Mesenteric fat pad (tissue), 1 donor: ENCODE measurements around the gene RPS14. TPM values are rescaled to one million over a fixed set of nuclear protein-coding genes. Genes with fewer than 3 reads are reported as not detected.

ENCODE experiments used
- DNase-seq: peaks from one replicate; pipeline ENCODE4 v3.0.0-alpha.2; 2020; ENCODE audit warnings: low spot score
- total RNA-seq: library from RNA; stranded (reverse); fragmentation: NEBNext Ultra II Directional; extraction: Animal tissue kit (Norgen Biotek cat#: 25700); gene quantifications from one replicate; pipeline ENCODE4 v1.2.1, GENCODE V29; 2021
- donor health status: DM: yes; HTN: yes; CAD: no.

RPS14 gene
- total RNA-seq, 1 donor from 2014 or later = 1,447 TPM

DNA sequence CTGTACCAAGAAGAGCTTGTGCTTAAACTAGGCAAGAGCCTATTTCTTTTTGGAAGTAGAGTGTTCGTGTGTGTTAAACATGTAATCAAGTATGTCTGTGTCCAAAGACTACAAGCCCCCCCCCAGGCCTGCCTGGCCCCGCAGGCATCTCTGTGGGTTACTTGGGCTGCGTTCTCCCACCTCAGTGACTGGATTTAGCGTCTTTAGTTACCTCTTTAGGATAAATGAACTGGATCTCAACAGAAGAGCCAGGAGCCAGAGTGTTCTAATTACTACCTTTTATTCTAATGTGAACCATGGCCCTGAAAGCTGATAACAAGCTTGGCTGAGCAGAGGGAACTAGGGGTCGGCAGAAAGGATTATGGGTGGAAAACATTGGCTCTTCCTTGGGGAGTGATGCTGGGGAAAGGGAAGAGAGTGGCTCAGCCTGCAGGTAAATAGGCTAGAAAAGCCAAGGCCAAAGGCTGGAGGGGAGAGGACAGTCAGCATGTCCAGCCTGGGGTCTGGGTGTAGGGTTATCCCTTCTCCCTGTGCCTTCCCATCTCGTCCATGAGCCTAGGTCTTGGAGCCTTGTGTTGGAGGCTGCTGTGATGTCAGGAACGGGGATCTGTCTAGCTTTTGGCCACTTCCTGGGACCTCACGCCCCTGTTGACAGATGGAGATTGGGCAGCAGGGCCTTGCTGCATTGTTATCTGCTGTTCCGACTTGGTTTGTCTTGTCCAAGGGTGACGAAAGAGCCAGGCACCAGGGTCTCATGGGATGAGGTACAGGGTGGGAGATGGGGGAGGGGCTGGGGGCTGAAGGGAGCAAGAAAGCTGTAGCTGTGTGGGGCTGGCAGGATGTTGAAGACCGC is 47.9 kb downstream of the RPS14 start:
- no peak for DNase-seq

DNA sequence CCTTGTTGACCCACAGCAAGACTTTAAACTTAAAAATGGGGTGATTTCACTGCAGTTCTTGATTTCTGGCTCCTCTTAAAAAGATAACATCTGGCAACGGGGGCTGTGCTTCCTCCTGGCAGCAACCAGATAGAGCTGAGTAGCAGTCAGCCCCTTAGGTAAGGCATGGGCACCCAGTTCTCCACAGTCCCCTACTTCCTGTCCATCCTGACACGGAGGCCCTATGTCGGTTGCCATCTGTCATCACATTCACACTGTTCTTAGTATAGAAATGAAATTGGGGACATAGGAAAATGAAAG is 48.5 kb downstream of the RPS14 start:
- no peak for DNase-seq

DNA sequence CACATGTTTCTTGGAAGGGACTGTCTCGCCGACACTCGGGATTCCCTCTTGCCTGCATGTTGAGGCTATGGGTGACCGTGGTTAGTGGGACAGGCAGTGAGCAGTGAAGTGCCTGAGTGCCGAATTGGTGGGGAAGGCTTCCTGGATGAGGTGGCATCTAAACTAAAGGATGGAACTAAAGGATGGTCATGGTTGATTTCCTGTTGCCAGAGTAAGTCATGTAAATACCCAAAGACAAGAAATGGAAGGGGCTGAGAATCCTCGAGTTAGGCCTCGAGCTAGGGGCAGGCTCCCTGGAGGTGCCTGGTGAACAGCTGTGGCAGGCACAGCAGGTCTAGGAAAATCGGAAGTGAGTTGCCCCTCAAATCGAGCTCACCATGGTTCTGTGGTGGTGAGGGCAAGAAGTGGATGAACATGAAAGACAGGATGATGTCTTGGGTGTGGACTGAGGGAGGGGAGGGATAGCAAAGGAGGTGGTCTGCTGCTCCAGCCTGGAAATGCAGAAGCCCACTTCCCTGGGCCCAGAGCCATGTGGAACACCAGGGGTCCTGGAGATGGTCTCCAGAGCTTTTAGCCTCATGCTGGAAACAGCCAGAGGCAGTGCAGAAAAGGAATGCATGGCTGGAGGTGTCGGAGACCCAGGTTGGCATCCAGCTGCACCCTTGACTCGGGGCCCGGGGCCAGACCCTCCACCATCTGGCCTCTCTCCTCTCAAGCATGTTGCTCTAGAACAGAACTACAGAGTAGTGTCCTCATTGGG is 49.0 kb downstream of the RPS14 start:
- no peak for DNase-seq

DNA sequence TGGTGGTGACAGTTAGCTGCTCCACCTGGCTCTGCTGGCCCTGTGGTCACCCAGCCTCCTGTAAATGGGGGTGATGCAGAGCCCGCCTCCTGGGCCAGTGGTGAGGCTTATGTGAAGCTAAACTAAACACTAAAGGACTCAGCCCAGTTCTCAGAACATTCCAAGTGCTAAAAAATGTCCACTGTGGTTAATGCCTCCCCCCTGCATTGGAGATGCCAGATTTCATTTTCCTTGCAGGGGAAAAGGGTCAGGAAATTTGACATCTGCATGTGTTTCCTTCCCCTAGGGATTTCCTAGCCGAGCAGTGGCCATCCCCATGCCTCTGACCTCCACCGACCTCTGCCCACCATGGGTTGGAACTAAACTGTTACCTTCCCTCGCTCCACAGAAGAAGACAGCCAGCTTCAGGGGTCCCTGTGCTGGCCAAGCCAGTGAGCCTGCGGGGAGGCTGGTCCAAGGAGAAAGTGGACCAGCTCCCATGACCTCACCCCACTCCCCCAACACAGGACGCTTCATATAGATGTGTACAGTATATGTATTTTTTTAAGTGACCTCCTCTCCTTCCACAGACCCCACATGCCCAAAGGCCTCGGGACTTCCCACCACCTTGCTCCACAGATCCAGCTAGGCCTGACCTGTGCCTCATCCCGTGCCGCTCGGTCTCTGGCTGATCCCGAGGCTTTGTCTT is 49.9 kb downstream of the RPS14 start:
- DNase-seq = no peak

DNA sequence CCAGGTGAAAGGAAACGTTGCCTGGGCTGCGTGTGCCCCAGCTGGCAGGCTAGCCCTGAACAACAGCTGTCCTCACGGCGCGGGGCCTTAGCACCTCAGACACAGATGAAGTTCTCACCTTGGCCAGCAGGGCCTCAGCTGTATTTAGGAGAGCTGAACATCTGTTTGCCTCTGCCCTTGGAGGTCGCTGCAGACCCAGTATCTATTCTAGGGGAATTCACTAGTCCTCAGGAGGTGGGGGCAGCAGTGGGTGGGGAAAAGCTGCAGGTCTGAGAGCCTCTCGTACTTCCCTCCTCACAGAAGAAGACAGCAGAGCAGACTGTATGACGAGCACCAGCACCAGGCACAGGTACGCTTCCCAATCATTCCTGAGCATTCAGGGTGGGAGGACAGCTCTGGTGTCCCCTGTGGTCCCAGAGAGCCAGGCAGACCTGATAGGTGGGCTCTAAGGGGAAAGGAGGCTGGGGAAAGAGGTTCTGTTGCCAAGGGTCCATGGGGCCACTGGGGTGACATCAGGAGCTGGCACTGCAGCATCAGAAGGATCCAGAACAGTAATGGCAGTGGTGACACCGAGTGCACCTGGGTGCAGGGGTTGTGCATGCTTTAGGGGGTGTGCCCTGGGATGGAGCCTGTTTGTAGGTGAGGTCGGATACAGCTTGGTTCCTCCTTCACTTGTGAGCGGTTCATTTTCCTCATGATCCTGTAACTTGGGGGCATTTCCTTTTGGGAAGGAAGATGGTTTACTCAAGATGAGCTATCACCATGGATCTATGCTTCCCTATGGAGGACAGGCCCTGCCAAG is 50.6 kb downstream of the RPS14 start:
- DNase-seq = no peak

DNA sequence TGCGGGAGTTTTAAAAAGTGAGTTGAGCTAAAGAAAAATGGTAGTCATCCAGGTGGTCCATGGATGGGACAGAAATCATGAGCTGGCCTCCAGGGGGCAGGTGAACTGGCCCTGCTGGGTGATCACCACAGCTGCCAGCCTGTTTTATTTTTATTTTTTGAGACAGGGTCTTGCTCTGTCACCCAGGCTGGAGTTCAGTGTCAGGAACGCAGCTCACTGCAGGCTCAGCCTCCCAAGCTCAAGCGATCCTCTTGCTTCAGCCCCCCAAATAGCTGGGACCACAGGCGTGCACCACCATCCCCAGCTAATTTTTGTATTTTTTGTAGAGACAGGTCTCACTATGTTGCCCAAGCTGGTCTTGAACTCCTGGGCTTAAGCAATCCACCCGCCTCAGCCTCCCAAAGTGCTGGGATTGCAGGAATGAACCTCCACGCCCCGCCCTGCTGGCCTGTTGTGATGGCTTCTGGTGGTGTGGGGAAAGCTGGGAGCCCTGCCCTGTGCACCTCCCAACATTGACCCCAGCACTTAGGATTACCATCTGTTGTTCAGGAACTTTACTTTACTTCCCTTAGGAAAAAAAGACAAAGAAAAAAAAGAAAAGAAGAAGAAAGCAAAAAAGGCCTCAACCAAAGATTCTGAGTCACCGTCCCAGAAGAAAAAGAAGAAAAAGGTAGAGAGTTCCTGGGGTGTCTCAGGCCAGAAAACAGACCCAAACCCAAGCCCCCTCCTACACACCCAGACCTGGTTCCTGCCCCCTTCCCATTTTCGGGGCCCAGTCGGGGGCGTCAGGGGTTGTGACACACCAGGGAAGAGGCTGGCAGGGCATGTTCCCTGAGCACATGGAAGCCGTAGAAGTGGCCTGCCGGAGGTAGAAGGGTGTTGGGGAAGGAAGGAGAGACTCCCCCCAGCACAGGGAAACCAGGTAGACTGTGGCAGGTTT is 51.5 kb downstream of the RPS14 start:
- no peak for DNase-seq

DNA sequence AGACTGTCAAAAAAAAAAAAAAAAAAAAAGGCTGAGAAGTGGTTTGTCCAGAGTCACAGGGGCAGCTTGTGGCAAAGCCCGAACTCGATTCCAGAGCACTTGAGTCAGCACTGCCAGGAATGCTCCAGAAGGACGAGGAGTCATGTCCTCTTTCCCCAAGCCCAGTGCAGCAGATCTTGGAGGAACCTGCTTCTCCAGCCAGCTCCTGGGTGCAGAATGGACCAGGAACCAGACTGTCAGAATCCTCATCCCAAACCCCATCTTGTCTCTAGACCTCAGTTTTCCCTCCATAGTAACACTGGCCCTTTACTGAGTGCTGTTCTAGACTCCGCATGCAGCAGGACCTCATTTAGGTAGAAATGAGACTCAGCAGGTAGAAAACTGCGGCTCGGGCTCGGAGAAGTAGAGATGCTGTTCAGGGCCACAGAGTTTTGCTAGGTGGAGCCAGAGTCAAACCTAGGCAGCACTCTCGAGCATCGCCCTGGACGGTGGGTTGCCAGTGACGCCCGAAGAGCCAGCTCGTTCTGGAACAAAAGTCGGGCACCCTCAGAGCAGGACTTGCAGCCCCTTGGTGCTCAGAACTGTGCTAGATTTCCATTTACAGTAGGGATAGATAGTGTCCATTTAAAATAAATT is 52.3 kb downstream of the RPS14 start:
- DNase-seq = no peak

DNA sequence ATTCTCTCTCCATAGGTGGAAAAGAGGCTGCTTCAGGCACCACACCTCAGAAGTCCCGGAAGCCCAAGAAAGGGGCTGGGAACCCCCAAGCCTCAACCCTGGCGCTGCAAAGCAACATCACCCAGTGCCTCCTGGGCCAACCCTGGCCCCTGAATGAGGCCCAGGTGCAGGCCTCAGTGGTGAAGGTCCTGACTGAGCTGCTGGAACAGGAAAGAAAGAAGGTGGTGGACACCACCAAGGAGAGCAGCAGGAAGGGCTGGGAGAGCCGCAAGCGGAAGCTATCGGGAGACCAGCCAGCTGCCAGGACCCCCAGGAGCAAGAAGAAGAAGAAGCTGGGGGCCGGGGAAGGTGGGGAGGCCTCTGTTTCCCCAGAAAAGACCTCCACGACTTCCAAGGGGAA is 53.3 kb downstream of the RPS14 start:
- no peak for DNase-seq

DNA sequence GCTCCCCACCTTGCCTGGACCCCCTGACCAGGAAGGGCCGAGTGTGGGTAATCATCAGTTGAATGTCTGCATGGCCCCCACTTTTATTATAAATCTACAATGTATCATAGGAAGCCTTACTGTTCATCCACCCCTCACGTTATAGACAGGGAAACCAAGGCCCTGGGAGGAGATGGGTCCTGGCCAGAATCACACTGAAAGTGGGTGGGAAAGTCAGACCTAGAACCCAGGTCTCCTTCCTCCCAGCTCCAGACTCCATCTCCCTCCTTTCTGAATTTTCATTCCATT is 53.9 kb downstream of the RPS14 start:
- no peak for DNase-seq

DNA sequence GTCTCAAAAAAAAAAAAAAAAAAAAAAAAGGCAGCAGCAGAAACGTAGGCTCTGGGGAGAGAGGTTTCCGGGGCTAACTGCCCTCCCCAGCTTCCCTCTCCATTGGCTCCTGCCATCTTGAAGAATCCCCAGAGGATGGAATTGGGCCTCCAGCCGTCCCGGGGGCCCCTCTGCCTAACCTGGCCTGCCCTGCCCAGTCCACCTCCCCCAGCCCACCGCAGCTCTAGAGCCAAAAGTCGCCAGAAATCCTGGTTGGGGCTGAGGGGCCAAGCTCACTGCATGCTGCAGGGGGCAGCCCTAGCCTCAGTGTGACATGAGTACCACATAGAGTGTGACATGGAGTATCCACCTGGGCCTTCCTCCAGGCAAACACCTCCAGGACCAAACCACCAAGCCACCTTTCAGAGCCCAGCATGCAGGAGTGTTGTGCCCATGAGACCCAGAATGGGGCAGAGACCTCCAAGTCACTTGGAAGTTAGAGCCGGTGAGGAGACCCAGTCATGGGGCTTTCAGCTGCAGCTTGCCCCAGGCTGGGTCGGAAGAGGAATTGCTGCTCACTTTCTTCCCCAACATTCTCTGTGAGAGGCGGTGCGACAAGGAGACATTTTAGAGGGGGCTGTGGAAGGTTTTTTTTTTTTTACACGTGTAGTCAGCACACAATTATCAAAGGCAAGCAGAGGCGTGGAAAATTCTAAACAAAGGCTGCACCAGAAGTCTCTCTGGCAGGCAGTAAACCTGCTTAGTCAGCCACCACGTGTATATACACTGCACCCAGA is 54.4 kb downstream of the RPS14 start:
- no peak for DNase-seq

DNA sequence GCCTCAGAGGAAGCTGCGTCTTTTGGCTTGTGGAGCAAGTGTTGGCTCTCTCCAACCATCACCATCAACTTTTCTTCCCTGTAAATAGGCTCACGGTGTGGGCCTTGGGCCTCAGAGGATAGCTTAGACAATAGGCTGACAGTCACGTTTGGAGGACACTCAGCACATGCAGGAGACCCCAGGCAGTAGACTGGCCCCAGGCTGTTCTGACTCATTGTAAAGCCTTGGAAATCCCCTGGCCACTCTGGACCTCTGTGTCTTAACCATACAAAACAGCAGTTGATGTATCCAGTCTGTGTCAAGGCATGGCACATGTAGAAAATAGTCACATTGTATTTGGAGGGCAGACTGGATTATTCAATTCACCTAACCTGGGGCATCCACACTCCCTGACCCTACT is 55.4 kb downstream of the RPS14 start:
- DNase-seq = no peak

DNA sequence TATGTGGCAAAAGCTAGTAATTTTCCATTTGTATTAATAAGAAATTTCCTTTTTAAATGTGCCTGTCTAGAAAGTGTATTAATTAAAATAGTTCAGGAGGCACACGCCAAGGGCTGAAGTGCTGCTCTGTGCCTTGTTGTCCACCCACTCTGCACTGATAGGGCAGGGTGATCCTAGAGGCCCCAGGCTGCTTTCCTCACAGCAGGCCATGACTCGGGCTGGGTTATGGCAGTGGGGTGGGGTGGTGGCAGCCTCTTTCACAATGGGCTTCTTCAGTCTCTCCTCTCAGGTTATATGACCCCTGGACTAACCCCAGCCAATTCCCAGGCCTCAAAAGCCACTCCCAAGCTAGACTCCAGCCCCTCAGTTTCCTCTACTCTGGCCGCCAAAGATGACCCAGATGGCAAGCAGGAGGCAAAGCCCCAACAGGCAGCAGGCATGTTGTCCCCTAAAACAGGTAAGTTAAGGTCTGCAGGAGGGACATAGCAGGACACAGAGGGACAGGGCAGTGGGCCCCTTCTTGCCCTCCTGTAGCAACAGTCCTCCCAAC is 56.4 kb downstream of the RPS14 start:
- DNase-seq = no peak

DNA sequence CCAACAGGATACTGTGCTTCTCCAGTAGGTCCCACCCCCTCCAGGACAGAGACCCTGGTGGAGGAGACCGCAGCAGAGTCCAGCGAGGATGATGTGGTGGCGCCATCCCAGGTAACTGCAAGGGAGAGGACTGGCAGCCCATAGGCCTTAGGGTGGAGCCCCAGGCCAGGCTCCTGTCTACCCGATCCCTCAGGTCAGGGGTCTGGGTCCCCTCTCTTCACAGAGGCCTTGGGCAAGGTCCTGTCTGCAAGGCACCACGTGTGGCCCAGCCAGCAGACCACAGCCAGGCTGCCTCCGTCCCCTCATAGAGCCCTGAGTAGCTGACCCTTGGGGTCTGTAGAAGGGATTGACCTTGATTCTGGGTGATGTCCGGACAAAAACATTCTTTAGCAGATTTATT is 56.9 kb downstream of the RPS14 start:
- no peak for DNase-seq

Other genes with a start within 250 kb of the RPS14 start
- gene CAMK2A, start 160.0 kb downstream of the RPS14 start, total RNA-seq = not detected
- gene ARSI, start 146.8 kb downstream of the RPS14 start, total RNA-seq = 0.58 TPM
- gene TCOF1, start 92.0 kb downstream of the RPS14 start, total RNA-seq = 26.1 TPM
- 486 TPM for gene CD74, start 36.8 kb downstream of the RPS14 start, total RNA-seq
- 110 TPM for gene NDST1, start 58.4 kb upstream of the RPS14 start, total RNA-seq
- gene SYNPO, start 190.9 kb upstream of the RPS14 start, total RNA-seq = 174 TPM
- 0.42 TPM for gene MYOZ3, start 211.5 kb upstream of the RPS14 start, total RNA-seq